ENCODE results near the gene ZBTB34. TPM values are rescaled to one million over a fixed set of nuclear protein-coding genes. Genes with fewer than 3 reads are reported as not detected.

Gene ZBTB34
- total RNA-seq, 2 donors from 2014 or later: 5.3 to 7.5 TPM

GRCh38 chr9:126879288-126879687 is 18.8 kb downstream of the ZBTB34 start:
- no peak for TF ChIP-seq POLR2A (IDR thresholded peaks at IDR 0.05)
- TF ChIP-seq CTCF (IDR thresholded peaks at IDR 0.05): no peak
- DNase-seq: no peak
- H3K9me3 ChIP-seq: no peaks in the 10 kb centered on the region
- H3K4me1 ChIP-seq: no peaks in the 10 kb centered on the region
- ATAC-seq: no peak
- WGBS, 2 donors: 73 to 84% methylated on average over 9 of the region's 9 CpGs
- peaks cover 0 to 9% of the 10 kb centered on the region in 2 donors for H3K36me3 ChIP-seq (replicated peaks in 1 of 2; ENCODE audit: insufficient read depth in 1 of 2, low read depth in 2 of 2)
- intact Hi-C loops (cut with DNase I): no loop called here
- H3K27me3 ChIP-seq: no peaks in the 10 kb centered on the region
- no peak overlapping the region for H3K27ac ChIP-seq
- H3K4me3 ChIP-seq: no peak overlapping the region

- intact Hi-C loops (cut with DNase I): no loop called here
- TF ChIP-seq POLR2A (IDR thresholded peaks at IDR 0.05) (no peak), CTCF (IDR thresholded peaks at IDR 0.05) (no peak)
- H3K36me3 ChIP-seq (replicated peaks in 1 of 2; ENCODE audit: insufficient read depth in 1 of 2, low read depth in 2 of 2): peaks cover 0 to 9% of the 10 kb centered on the region in 2 donors
- no peaks in the 10 kb centered on the region for H3K4me1 ChIP-seq
- H3K27me3 ChIP-seq: no peaks in the 10 kb centered on the region
- H3K27ac ChIP-seq: no peak overlapping the region
- ATAC-seq: no peak
- DNase-seq: no peak
- no peaks in the 10 kb centered on the region for H3K9me3 ChIP-seq
- 95 to 98% methylated on average over 23 of the region's 23 CpGs for WGBS, 2 donors
- no peak overlapping the region for H3K4me3 ChIP-seq
These were observed 19.9 kb downstream of the ZBTB34 start for GRCh38 chr9:126880226-126880946.

GRCh38 chr9:126880947-126881332 is 20.5 kb downstream of the ZBTB34 start:
- ATAC-seq: no peak
- H3K27me3 ChIP-seq: no peaks in the 10 kb centered on the region
- no peak for TF ChIP-seq POLR2A (IDR thresholded peaks at IDR 0.05)
- H3K27ac ChIP-seq: no peak overlapping the region
- DNase-seq: no peak
- no peak overlapping the region for H3K4me3 ChIP-seq
- no peaks in the 10 kb centered on the region for H3K9me3 ChIP-seq
- WGBS, 2 donors: 73 to 85% methylated on average over 6 of the region's 6 CpGs
- no peaks in the 10 kb centered on the region for H3K4me1 ChIP-seq
- peaks cover 0 to 9% of the 10 kb centered on the region in 2 donors for H3K36me3 ChIP-seq (replicated peaks in 1 of 2; ENCODE audit: insufficient read depth in 1 of 2, low read depth in 2 of 2)
- intact Hi-C loops (cut with DNase I): no loop called here

- Histone ChIP-seq H3K36me3 (replicated peaks in 1 of 2; ENCODE audit: insufficient read depth in 1 of 2, low read depth in 2 of 2) (peaks cover 0 to 9% of the 10 kb centered on the region in 2 donors), H3K27ac (no peak overlapping the region), H3K4me3 (no peak overlapping the region), H3K9me3 (no peaks in the 10 kb centered on the region), H3K27me3 (no peaks in the 10 kb centered on the region), H3K4me1 (no peaks in the 10 kb centered on the region)
- 93 to 97% methylated on average over 11 of the region's 11 CpGs for WGBS, 2 donors
- TF ChIP-seq POLR2A (IDR thresholded peaks at IDR 0.05) (no peak), CTCF (IDR thresholded peaks at IDR 0.05) (no peak)
- ATAC-seq: no peak
- intact Hi-C loops (cut with DNase I): no loop called here
- no peak for DNase-seq
These were observed 22.3 kb downstream of the ZBTB34 start for GRCh38 chr9:126882746-126883145.

GRCh38 chr9:126883636-126884035 is 23.2 kb downstream of the ZBTB34 start:
- H3K27ac ChIP-seq: no peak overlapping the region
- ATAC-seq (no peak), DNase-seq (no peak)
- TF ChIP-seq CTCF (IDR thresholded peaks at IDR 0.05) (no peak), POLR2A (IDR thresholded peaks at IDR 0.05) (no peak)
- H3K9me3 ChIP-seq: no peaks in the 10 kb centered on the region
- no peaks in the 10 kb centered on the region for H3K4me1 ChIP-seq
- no peak overlapping the region for H3K4me3 ChIP-seq
- 77 to 78% methylated on average over 15 of the region's 15 CpGs for WGBS, 2 donors
- H3K36me3 ChIP-seq (replicated peaks in 1 of 2; ENCODE audit: insufficient read depth in 1 of 2, low read depth in 2 of 2): peaks cover 0 to 9% of the 10 kb centered on the region in 2 donors
- intact Hi-C loops (cut with DNase I): no loop called here
- no peaks in the 10 kb centered on the region for H3K27me3 ChIP-seq
